Measurements from ENCODE around the gene PRKAR2B. TPM values are rescaled to one million over a fixed set of nuclear protein-coding genes. Genes with fewer than 3 reads are reported as not detected.

Gene PRKAR2B
- total and polyA plus RNA-seq, 11 donors = 7.0 to 50.6 (median 18.5) TPM

DNA sequence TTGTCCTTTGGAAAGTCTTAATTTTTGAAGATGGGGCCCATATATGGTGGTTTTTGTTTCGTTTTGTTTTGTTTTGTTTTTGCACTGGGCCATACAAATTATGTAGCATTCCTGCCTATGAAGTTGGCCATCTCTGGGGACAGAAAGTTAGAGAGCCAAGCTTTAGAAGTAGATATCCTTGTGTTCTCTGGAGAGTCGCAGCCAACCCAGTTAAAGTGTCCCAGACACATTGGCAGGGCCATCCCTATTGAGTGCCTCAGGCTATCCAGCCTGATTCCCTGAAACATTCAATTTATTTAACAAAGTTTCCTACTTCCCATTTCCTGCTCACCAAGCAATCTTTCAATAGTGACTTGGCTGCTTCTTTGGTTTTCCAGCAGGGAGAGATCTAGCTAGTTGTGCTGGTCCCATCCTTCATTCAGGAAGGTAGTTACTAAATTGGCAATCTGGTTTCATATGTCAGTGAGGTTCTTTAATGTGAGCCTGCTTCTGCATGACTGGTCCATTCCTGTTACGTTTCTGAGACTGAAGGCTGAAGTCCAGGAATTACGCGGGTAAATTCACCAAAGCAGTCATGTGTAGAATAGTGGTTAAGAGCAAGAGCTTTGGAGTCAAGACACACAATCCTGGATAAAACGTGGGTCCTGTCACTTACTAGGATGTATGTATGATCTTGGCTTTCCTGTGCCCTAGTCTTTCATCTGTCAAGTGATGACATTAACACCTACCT lies 75.0 kb downstream of the PRKAR2B start:
- H3K4me3 ChIP-seq = no peak overlapping the region
- intact Hi-C loops (cut with DNase I) = no loop called here
- no peak for TF ChIP-seq POLR2A (IDR thresholded peaks at IDR 0.05)
- TF ChIP-seq, protein P1, sequence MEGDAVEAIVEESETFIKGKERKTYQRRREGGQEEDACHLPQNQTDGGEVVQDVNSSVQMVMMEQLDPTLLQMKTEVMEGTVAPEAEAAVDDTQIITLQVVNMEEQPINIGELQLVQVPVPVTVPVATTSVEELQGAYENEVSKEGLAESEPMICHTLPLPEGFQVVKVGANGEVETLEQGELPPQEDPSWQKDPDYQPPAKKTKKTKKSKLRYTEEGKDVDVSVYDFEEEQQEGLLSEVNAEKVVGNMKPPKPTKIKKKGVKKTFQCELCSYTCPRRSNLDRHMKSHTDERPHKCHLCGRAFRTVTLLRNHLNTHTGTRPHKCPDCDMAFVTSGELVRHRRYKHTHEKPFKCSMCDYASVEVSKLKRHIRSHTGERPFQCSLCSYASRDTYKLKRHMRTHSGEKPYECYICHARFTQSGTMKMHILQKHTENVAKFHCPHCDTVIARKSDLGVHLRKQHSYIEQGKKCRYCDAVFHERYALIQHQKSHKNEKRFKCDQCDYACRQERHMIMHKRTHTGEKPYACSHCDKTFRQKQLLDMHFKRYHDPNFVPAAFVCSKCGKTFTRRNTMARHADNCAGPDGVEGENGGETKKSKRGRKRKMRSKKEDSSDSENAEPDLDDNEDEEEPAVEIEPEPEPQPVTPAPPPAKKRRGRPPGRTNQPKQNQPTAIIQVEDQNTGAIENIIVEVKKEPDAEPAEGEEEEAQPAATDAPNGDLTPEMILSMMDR (IDR thresholded peaks at IDR 0.05) = no peak
- no peaks in the 10 kb centered on the region for H3K36me3 ChIP-seq
- H3K4me1 ChIP-seq = peaks cover 0 to 24% (median 9%) of the 10 kb centered on the region in 12 donors
- WGBS, 4 donors = 81 to 92% (median 91%) methylated on average over 6 of the region's 6 CpGs
- DNase-seq (no peak), ATAC-seq (no peak)
- no peaks in the 10 kb centered on the region for H3K27me3 ChIP-seq
- H3K9me3 ChIP-seq = no peaks in the 10 kb centered on the region
- no peak overlapping the region for H3K27ac ChIP-seq

DNA sequence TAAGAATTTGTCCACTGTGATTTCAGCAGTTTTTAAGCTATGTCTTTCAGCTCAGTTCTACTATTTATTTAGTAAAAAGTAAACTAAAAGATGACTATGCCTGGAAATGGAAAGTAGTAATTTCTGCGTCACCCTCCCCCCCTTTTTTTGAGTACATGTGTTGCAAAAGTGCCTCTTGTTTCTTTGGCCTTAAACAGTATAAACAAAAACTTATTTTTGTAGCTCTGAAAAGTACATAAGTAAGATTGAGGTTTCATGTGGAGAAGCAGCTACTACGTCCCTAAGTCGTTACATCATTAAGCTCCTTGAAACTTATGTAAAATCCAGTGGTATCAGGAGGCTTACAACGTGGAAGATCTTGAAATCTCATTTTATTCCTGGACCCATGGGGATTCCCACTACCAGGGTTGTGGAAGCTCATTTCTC lies 78.0 kb downstream of the PRKAR2B start:
- no peak for TF ChIP-seq POLR2A (IDR thresholded peaks at IDR 0.05)
- TF ChIP-seq, protein P1 (IDR thresholded peaks at IDR 0.05) = no peak
- ATAC-seq (no peak), DNase-seq (no peak)
- H3K9me3 ChIP-seq = no peaks in the 10 kb centered on the region
- intact Hi-C loops (cut with DNase I) = no loop called here
- peaks cover 0 to 21% (median 12%) of the 10 kb centered on the region in 12 donors for H3K4me1 ChIP-seq
- no peak overlapping the region for H3K4me3 ChIP-seq
- H3K36me3 ChIP-seq = no peaks in the 10 kb centered on the region
- WGBS, 4 donors = 29 to 59% (median 43%) methylated on average over 4 of the region's 4 CpGs
- no peak overlapping the region for H3K27ac ChIP-seq
- H3K27me3 ChIP-seq = no peaks in the 10 kb centered on the region

DNA sequence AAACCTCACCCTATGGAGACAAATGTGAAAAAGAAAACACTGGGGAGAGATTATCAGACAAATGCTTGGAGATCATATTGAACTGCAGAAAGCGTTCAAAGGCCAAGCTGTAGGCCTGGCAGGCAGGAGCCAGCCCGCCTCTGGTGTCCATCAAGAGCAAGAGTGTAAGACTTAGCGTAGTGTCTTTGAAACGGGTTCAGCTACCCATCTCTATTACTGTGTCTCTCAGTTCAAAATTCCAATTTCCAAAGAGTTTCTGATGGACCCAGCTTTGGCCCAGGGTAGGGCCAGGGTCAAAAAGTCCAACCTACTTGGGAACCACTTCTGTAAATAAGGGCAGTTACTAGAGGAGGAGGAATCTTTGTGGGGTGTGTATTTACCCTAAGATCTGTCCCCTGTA lies 78.9 kb downstream of the PRKAR2B start:
- Histone ChIP-seq H3K4me3 (no peak overlapping the region), H3K4me1 (peaks cover 0 to 12% (median 6%) of the 10 kb centered on the region in 12 donors), H3K27me3 (no peaks in the 10 kb centered on the region), H3K9me3 (no peaks in the 10 kb centered on the region), H3K27ac (no peak overlapping the region), H3K36me3 (no peaks in the 10 kb centered on the region)
- WGBS, 4 donors = 94 to 98% (median 97%) methylated on average over 4 of the region's 4 CpGs
- intact Hi-C loops (cut with DNase I) = no loop called here
- DNase-seq (no peak), ATAC-seq (no peak)
- TF ChIP-seq, protein P1 (IDR thresholded peaks at IDR 0.05) = no peak
- no peak for TF ChIP-seq POLR2A (IDR thresholded peaks at IDR 0.05)

DNA sequence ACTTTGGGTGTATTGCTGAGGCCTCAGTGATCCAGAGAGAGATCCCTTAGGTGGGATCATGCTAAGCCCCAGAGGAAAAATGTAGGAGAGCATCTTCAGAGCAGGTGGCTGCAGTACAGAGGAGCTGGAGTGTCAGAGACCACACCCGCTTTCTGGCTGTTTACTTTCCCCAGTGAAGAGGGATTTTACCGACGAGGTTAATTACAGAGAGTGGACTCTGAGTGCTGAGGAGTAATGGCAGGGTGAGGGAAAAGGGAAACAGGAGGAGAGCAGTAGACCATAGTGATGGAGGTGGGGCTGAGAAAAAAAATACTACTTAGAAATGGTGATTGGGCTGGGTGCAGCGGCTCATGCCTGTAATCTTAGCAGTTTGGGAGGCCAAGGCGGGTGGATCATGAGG lies 81.0 kb downstream of the PRKAR2B start:
- DNase-seq (no peak), ATAC-seq (no peak)
- WGBS, 4 donors = 88 to 93% (median 91%) methylated on average over 5 of the region's 5 CpGs
- H3K27ac ChIP-seq = no peak overlapping the region
- H3K4me1 ChIP-seq = peaks cover 0 to 7% (median 0%) of the 10 kb centered on the region in 12 donors
- TF ChIP-seq, protein P1 (IDR thresholded peaks at IDR 0.05) = no peak
- TF ChIP-seq POLR2A (IDR thresholded peaks at IDR 0.05) = no peak
- H3K9me3 ChIP-seq = no peaks in the 10 kb centered on the region
- no peak overlapping the region for H3K4me3 ChIP-seq
- intact Hi-C loops (cut with DNase I) = no loop called here
- no peaks in the 10 kb centered on the region for H3K36me3 ChIP-seq
- H3K27me3 ChIP-seq = no peaks in the 10 kb centered on the region

Data from heart left ventricle (tissue), 16 donors.